Measurements from ENCODE around the gene CDYL.
"Not testable (repeated sequence)": the region's sequence is repeated elsewhere in the genome, so short reads cannot be mapped to it uniquely, and the experiment has no call there.

Gene CDYL

GRCh38 chr6:5004373-5005037 is 228.3 kb downstream of the CDYL start:
- DNase-seq (ENCODE audit: low spot score), result no peak

DNA sequence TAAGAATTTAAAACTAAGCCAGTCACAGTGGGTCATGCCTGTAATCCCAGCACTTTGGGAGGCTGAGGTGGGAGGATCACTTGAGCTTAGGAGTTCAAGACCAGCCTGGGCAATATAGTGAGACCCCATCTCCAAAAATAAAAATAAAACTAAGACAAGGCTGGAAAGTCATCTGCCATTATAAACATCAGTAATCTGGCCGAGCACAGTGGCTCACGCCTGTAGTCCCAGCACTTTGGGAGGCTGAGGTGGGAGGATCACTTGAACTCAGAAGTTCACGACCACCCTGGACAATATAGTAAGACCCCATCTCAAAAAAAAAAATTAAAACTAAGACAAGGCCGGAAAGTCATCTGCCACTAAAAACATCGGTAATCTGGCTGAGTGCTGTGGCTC is 228.8 kb downstream of the CDYL start:
- DNase-seq (ENCODE audit: low spot score), result not testable (repeated sequence)
